ENCODE results near the gene HTR5A. TPM values are rescaled to one million over a fixed set of nuclear protein-coding genes. Genes with fewer than 3 reads are reported as not detected.

HTR5A gene
- total and polyA plus RNA-seq, 2 experiments from 2014 or later = not detected

- Histone ChIP-seq H3K27ac (no peak overlapping the region), H2AFZ (no peak overlapping the region), H3K27me3 (no peaks in the 10 kb centered on the region), H3K79me2 (no peaks in the 10 kb centered on the region), H4K20me1 (ENCODE audit: insufficient read depth, poor library complexity, severe bottlenecking) (no peaks in the 10 kb centered on the region), H3K4me1 (ENCODE audit: insufficient read depth) (no peaks in the 10 kb centered on the region), H3K9me2 (replicated peaks; ENCODE audit: insufficient read depth) (no peaks in the 10 kb centered on the region), H3K9me3 (ENCODE audit: low read depth) (no peaks in the 10 kb centered on the region), H3K4me2 (no peak overlapping the region), H3K36me3 (replicated peaks; ENCODE audit: insufficient read depth, low read depth) (no peaks in the 10 kb centered on the region), H3K4me3 (no peak overlapping the region)
- no peak for TF ChIP-seq EZH2 (IDR thresholded peaks at IDR 0.05; ENCODE audit: borderline replicate concordance)
- no peak for TF ChIP-seq CTCF (IDR thresholded peaks at IDR 0.05; ENCODE audit: poor library complexity)
- TF ChIP-seq EZH2phosphoT487 (IDR thresholded peaks at IDR 0.05; ENCODE audit: low read depth, severe bottlenecking, unreplicated experiment) = no peak
- 86% methylated on average over 2 of the region's 2 CpGs for WGBS (ENCODE audit: low lambda C conversion rate, missing lambda C conversion rate)
- DNase-seq (ENCODE audit: low spot score) = no peak
Observed at GRCh38 chr7:155054761-155055160, 15.4 kb upstream of the HTR5A start.

GRCh38 chr7:155057076-155057475, 13.0 kb upstream of the HTR5A start:
- TF ChIP-seq CTCF (IDR thresholded peaks at IDR 0.05; ENCODE audit: poor library complexity) (no peak), EZH2 (IDR thresholded peaks at IDR 0.05; ENCODE audit: borderline replicate concordance) (no peak), EZH2phosphoT487 (IDR thresholded peaks at IDR 0.05; ENCODE audit: low read depth, severe bottlenecking, unreplicated experiment) (no peak)
- WGBS (ENCODE audit: low lambda C conversion rate, missing lambda C conversion rate) = 77% methylated on average over 7 of the region's 7 CpGs
- no peak for DNase-seq (ENCODE audit: low spot score)
- Histone ChIP-seq H3K9me3 (ENCODE audit: low read depth) (no peaks in the 10 kb centered on the region), H3K27ac (no peak overlapping the region), H3K4me1 (ENCODE audit: insufficient read depth) (no peaks in the 10 kb centered on the region), H3K27me3 (no peaks in the 10 kb centered on the region), H3K4me2 (no peak overlapping the region), H4K20me1 (ENCODE audit: insufficient read depth, poor library complexity, severe bottlenecking) (no peaks in the 10 kb centered on the region), H3K79me2 (no peaks in the 10 kb centered on the region), H3K9me2 (replicated peaks; ENCODE audit: insufficient read depth) (no peaks in the 10 kb centered on the region), H2AFZ (no peak overlapping the region), H3K36me3 (replicated peaks; ENCODE audit: insufficient read depth, low read depth) (no peaks in the 10 kb centered on the region), H3K4me3 (no peak overlapping the region)

- no peak overlapping the region for H3K4me3 ChIP-seq
- H3K27me3 ChIP-seq = no peaks in the 10 kb centered on the region
- TF ChIP-seq EZH2phosphoT487 (IDR thresholded peaks at IDR 0.05; ENCODE audit: low read depth, severe bottlenecking, unreplicated experiment) (no peak), CTCF (IDR thresholded peaks at IDR 0.05; ENCODE audit: poor library complexity) (no peak), EZH2 (IDR thresholded peaks at IDR 0.05; ENCODE audit: borderline replicate concordance) (no peak)
- H3K79me2 ChIP-seq = no peaks in the 10 kb centered on the region
- no peaks in the 10 kb centered on the region for H3K9me3 ChIP-seq (ENCODE audit: low read depth)
- WGBS (ENCODE audit: low lambda C conversion rate, missing lambda C conversion rate) = 84% methylated on average over 4 of the region's 4 CpGs
- no peak for DNase-seq (ENCODE audit: low spot score)
- H2AFZ ChIP-seq = no peak overlapping the region
- no peaks in the 10 kb centered on the region for H3K36me3 ChIP-seq (replicated peaks; ENCODE audit: insufficient read depth, low read depth)
- H3K4me2 ChIP-seq = no peak overlapping the region
- H3K9me2 ChIP-seq (replicated peaks; ENCODE audit: insufficient read depth) = no peaks in the 10 kb centered on the region
- no peaks in the 10 kb centered on the region for H3K4me1 ChIP-seq (ENCODE audit: insufficient read depth)
- H4K20me1 ChIP-seq (ENCODE audit: insufficient read depth, poor library complexity, severe bottlenecking) = no peaks in the 10 kb centered on the region
- no peak overlapping the region for H3K27ac ChIP-seq
Observed at GRCh38 chr7:155058896-155059295, 11.2 kb upstream of the HTR5A start.

- Histone ChIP-seq H3K4me3 (no peak overlapping the region), H3K27me3 (no peaks in the 10 kb centered on the region), H3K79me2 (no peaks in the 10 kb centered on the region), H3K9me2 (replicated peaks; ENCODE audit: insufficient read depth) (no peaks in the 10 kb centered on the region), H3K27ac (no peak overlapping the region), H3K9me3 (ENCODE audit: low read depth) (no peaks in the 10 kb centered on the region), H3K4me2 (no peak overlapping the region), H3K4me1 (ENCODE audit: insufficient read depth) (no peaks in the 10 kb centered on the region), H3K36me3 (replicated peaks; ENCODE audit: insufficient read depth, low read depth) (no peaks in the 10 kb centered on the region), H2AFZ (no peak overlapping the region), H4K20me1 (ENCODE audit: insufficient read depth, poor library complexity, severe bottlenecking) (no peaks in the 10 kb centered on the region)
- WGBS (ENCODE audit: low lambda C conversion rate, missing lambda C conversion rate) = 51% methylated on average over 5 of the region's 5 CpGs
- TF ChIP-seq EZH2phosphoT487 (IDR thresholded peaks at IDR 0.05; ENCODE audit: low read depth, severe bottlenecking, unreplicated experiment) (no peak), CTCF (IDR thresholded peaks at IDR 0.05; ENCODE audit: poor library complexity) (no peak), EZH2 (IDR thresholded peaks at IDR 0.05; ENCODE audit: borderline replicate concordance) (no peak)
- DNase-seq (ENCODE audit: low spot score) = no peak
Observed at GRCh38 chr7:155059703-155060102, 10.4 kb upstream of the HTR5A start.
